HG03064 (cell line): Measurements from ENCODE around the gene AIM2.
"Not testable (repeated sequence)": the region's sequence is repeated elsewhere in the genome, so short reads cannot be mapped to it uniquely, and the experiment has no call there.

Experiments
- ATAC-seq: cut with Tn5 transposase; IDR thresholded peaks from one replicate; pipeline ENCODE4 v1.9.1; 2021; ENCODE audit warnings: low read depth; ENCODE audit not compliant: unreplicated experiment

AIM2 gene

GRCh38 chr1:159083013-159083412, 6.4 kb upstream of the AIM2 start:
- ATAC-seq, result no peak

- ATAC-seq, result no peak
These were observed 5.1 kb upstream of the AIM2 start for GRCh38 chr1:159081626-159082025.

GRCh38 chr1:159079525-159079924, 3.0 kb upstream of the AIM2 start:
- ATAC-seq, result no peak

- ATAC-seq, result peak; percentile 77
These were observed 775 bp upstream of the AIM2 start for GRCh38 chr1:159077120-159077961.

GRCh38 chr1:159071970-159072582, 4.5 kb downstream of the AIM2 start:
- ATAC-seq, result no peak

- no peak for ATAC-seq
These were observed 7.7 kb downstream of the AIM2 start for GRCh38 chr1:159068886-159069285.

- peak; percentile 89 for ATAC-seq
These were observed 8.6 kb downstream of the AIM2 start for GRCh38 chr1:159067699-159068621.

GRCh38 chr1:159066108-159066507, 10.5 kb downstream of the AIM2 start:
- ATAC-seq, result no peak

GRCh38 chr1:159065106-159065505, 11.5 kb downstream of the AIM2 start:
- no peak for ATAC-seq

GRCh38 chr1:159058751-159059150, 17.8 kb downstream of the AIM2 start:
- no peak for ATAC-seq

- ATAC-seq, result no peak
These were observed 20.4 kb downstream of the AIM2 start for GRCh38 chr1:159056069-159056698.

- no peak for ATAC-seq
These were observed 21.4 kb downstream of the AIM2 start for GRCh38 chr1:159055181-159055641.

GRCh38 chr1:159054427-159054826, 22.1 kb downstream of the AIM2 start:
- no peak for ATAC-seq

GRCh38 chr1:159051436-159051835, 25.1 kb downstream of the AIM2 start:
- ATAC-seq, result no peak

- not testable (repeated sequence) for ATAC-seq
These were observed 30.1 kb downstream of the AIM2 start for GRCh38 chr1:159046486-159046885.

- no peak for ATAC-seq
These were observed 35.5 kb downstream of the AIM2 start for GRCh38 chr1:159040893-159041724.

- no peak for ATAC-seq
These were observed 36.4 kb downstream of the AIM2 start for GRCh38 chr1:159040206-159040605.

- no peak for ATAC-seq
These were observed 45.6 kb downstream of the AIM2 start for GRCh38 chr1:159030877-159031447.

- ATAC-seq, result no peak
These were observed 46.3 kb downstream of the AIM2 start for GRCh38 chr1:159030311-159030710.
